Nephron (organoid): Measurements from ENCODE around the gene PITPNB.

ENCODE experiments used
- H3K27ac Mint-ChIP-seq, 3 experiments: 2 replicates each; pipeline ENCODE4 v1.8.0; 2020; ENCODE audit warnings: mixed read lengths in 3 of 3, mild to moderate bottlenecking in 2 of 3, moderate library complexity in 1 of 3
- H3K27me3 Mint-ChIP-seq: 2 replicates; pipeline ENCODE4 v1.8.0; 2021; ENCODE audit warnings: low read depth, mild to moderate bottlenecking, moderate library complexity, mixed read lengths
- H3K36me3 Mint-ChIP-seq: 2 replicates; pipeline ENCODE4 v1.8.0; 2020; ENCODE audit warnings: low read depth, mixed read lengths
- H3K4me1 Mint-ChIP-seq: 2 replicates; pipeline ENCODE4 v1.8.0; 2020; ENCODE audit warnings: mixed read lengths
- H3K4me3 Mint-ChIP-seq, 3 experiments: 2 replicates each; pipeline ENCODE4 v1.8.0; 2020; ENCODE audit warnings: mild to moderate bottlenecking in 3 of 3, mixed read lengths in 3 of 3, moderate library complexity in 2 of 3
- H3K9me3 Mint-ChIP-seq: 2 replicates; pipeline ENCODE4 v1.8.0; 2020; ENCODE audit warnings: mixed read lengths
- TF ChIP-seq, protein P1 (sequence below), 3 experiments: fragments of 200-600 bp; sonication (generic); IDR thresholded peaks; one replicate each; pipeline ENCODE4 v1.5.0; 2021; ENCODE audit warnings: antibody characterized with exemption in 3 of 3; ENCODE audit not compliant: unreplicated experiment in 3 of 3

The PITPNB gene

DNA sequence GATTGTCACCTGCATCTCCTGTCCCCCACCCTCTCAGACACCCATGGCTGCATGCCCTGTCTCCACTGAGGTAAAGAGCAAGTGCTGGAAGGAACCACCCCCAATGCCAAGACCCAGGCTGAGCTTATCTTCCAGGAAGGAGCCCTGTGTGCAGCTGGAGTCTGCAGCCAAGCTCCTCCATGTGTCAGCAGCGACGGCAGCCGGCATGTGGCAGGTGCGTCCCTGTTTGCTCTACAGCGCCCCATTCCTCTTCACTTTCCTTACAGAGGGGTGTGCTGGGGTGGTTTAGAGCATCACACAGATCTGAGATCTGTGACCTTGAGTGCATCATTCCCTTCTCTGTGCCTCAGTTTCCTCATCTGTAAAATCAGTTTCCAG, 109.8 kb downstream of the PITPNB start:
- TF ChIP-seq, protein P1, sequence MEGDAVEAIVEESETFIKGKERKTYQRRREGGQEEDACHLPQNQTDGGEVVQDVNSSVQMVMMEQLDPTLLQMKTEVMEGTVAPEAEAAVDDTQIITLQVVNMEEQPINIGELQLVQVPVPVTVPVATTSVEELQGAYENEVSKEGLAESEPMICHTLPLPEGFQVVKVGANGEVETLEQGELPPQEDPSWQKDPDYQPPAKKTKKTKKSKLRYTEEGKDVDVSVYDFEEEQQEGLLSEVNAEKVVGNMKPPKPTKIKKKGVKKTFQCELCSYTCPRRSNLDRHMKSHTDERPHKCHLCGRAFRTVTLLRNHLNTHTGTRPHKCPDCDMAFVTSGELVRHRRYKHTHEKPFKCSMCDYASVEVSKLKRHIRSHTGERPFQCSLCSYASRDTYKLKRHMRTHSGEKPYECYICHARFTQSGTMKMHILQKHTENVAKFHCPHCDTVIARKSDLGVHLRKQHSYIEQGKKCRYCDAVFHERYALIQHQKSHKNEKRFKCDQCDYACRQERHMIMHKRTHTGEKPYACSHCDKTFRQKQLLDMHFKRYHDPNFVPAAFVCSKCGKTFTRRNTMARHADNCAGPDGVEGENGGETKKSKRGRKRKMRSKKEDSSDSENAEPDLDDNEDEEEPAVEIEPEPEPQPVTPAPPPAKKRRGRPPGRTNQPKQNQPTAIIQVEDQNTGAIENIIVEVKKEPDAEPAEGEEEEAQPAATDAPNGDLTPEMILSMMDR (IDR thresholded peaks at IDR 0.05; ENCODE audit: unreplicated experiment in 3 of 3) = no peak
- Mint-ChIP-seq H3K27ac (peak overlapping the region in 2 of 3 experiments; percentile 40 to 92), H3K9me3 (no peaks in the 10 kb centered on the region), H3K36me3 (no peaks in the 10 kb centered on the region), H3K4me1 (peaks cover 42% of the 10 kb centered on the region), H3K27me3 (peaks cover 48% of the 10 kb centered on the region), H3K4me3 (peak overlapping the region in 1 of 3 experiments; percentile 34)

DNA sequence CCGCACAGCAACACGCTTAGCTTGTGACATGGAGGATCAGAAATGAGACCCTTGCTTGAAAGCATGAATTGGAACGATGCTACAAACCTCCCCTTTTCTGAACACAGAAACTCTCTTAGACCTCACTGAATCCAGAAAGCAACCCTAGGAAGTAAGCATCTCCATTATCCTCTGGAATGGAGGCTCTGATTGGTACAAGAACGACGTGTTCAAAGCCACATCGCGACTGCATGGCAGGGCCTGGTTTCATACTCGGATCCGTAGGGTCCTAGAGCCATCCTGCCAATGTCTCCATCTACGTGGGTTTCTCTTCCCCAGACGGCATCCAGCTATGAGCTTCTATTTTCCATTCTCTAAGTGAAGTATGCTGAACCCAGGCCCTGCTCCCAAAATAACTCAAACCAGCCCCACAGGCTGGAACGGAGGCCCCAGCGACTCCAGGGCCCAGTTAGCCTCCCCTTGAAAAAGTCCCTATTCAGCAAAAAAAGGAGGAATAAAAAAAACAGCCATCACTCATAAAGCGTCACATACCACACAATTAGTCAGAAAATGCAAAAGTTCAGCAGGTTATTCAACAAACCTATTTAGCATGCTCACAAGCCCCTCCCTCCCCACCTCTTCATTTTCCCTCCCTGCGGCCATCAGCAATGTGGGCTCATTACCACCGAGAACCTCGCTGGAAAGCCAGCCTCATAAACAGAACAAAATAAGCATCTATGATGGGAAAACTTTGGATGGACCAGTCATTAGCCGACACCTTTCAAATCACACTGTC, 110.4 kb downstream of the PITPNB start:
- TF ChIP-seq, protein P1 (IDR thresholded peaks at IDR 0.05; ENCODE audit: unreplicated experiment in 3 of 3) = no peak
- no peaks in the 10 kb centered on the region for H3K9me3 Mint-ChIP-seq
- H3K4me3 Mint-ChIP-seq = peak overlapping the region in 1 of 3 experiments; percentile 38
- peak overlapping the region in 2 of 3 experiments; percentile 40 to 92 for H3K27ac Mint-ChIP-seq
- peaks cover 42% of the 10 kb centered on the region for H3K27me3 Mint-ChIP-seq
- H3K36me3 Mint-ChIP-seq = no peaks in the 10 kb centered on the region
- peaks cover 45% of the 10 kb centered on the region for H3K4me1 Mint-ChIP-seq

DNA sequence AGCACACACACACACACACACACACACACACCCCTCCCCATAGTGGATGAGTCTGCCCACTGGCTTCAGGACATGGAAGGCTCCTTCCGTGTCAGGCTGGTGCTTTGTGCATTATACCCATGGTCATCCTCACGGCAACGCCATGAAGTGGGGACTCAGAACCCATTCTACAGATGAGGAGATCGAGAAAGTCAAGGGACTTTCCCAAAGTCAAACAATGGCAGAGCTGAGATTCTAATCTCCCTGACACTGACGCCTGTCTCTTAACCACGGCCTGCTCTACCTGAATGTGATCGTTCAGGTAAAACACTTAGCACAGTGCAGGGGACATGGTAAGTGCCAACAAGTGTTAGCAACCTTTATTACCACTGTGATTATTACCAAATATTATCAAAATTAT, 113.2 kb downstream of the PITPNB start:
- Mint-ChIP-seq H3K4me1 (peaks cover 52% of the 10 kb centered on the region), H3K4me3 (peak overlapping the region in 1 of 3 experiments; percentile 59), H3K9me3 (no peaks in the 10 kb centered on the region), H3K27me3 (peaks cover 51% of the 10 kb centered on the region), H3K36me3 (no peaks in the 10 kb centered on the region), H3K27ac (peak overlapping the region in 2 of 3 experiments; percentile 73 to 83)
- TF ChIP-seq, protein P1 (IDR thresholded peaks at IDR 0.05; ENCODE audit: unreplicated experiment in 3 of 3) = no peak

DNA sequence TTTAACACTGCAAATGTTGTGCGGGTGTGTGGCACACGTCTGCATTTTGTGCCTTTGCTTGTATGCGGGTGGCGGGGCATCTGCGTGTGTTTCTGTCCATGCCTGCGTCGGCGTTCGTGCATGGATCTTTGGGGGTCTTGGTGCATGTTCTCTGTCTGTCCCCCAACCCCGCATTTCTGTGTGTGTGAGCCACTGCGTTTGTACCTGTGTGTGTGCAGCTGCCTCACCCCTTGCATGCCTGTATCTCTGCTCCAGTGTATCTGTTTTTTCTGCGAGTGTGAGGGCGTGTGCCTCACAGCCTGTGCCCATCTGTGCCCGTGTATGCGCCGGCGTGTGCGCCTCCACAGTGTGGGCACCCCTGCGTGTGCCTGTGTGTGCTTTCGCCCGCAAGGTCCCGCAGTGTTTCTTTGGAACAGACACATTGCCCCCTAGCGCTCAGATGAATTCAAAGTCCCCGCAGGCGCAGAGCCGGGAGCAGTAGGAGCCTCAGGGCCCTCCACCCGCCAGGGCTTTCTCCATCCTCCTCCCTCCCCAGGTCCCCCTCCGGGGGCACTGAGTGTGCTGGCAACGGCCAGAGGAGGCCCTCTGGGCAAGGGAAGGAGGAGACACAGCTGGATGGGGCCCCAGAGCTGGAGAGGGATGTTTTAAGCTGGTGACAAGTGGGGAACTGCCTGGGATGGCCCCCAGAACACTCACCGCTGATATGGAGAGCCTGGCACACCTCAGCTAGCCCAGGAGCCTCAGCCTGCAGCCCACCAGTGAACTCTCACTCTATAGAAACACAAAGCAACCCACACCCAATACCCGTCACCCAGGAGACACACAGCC, 114.4 kb downstream of the PITPNB start:
- TF ChIP-seq, protein P1 (IDR thresholded peaks at IDR 0.05; ENCODE audit: unreplicated experiment in 3 of 3) = peak; percentile 56 to 70 (median 68)
- H3K4me3 Mint-ChIP-seq = peak overlapping the region; percentile 78 to 85 (median 80)
- peak overlapping the region; percentile 17 to 94 (median 83) for H3K27ac Mint-ChIP-seq
- H3K36me3 Mint-ChIP-seq = no peaks in the 10 kb centered on the region
- H3K27me3 Mint-ChIP-seq = peaks cover 44% of the 10 kb centered on the region
- peaks cover 42% of the 10 kb centered on the region for H3K4me1 Mint-ChIP-seq
- H3K9me3 Mint-ChIP-seq = no peaks in the 10 kb centered on the region

DNA sequence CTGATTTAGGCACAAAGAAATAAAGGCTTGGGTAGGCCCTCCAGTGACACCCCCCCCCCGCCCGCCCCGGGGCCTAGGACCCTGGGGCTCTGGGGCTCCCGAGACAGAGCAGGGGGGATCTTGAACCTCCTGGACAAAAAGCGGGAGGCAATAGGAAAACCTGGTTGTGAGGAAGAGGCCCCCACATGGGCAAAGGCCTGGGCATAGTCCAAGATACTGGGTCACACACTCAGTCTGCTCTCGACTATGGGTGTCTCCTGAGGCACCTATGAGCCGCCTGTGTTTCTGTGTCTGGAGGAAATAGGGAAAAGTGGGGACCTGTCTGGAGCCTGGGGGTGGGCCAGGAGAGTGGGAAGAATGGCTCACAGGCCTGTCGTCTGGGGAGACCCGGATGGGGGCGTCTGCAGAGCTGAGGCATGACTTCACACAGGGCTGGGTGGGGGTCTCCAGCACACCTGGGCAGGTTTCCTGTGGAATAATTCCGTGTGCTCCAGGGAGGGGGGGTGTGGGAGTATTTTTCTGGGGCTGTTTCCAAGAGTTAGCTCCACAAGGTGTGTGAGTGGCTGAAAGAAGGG, 115.1 kb downstream of the PITPNB start:
- peaks cover 1% of the 10 kb centered on the region for H3K36me3 Mint-ChIP-seq
- H3K4me1 Mint-ChIP-seq = peaks cover 38% of the 10 kb centered on the region
- H3K9me3 Mint-ChIP-seq = no peaks in the 10 kb centered on the region
- peaks cover 43% of the 10 kb centered on the region for H3K27me3 Mint-ChIP-seq
- TF ChIP-seq, protein P1 (IDR thresholded peaks at IDR 0.05; ENCODE audit: unreplicated experiment in 3 of 3) = no peak
- peak overlapping the region; percentile 43 to 91 (median 78) for H3K4me3 Mint-ChIP-seq
- peak overlapping the region; percentile 53 to 91 (median 83) for H3K27ac Mint-ChIP-seq
